ENCODE results near the gene STXBP6.
A peak's percentile ranks its signal among the peaks of the same experiment; 100 is the strongest.
"Not testable (repeated sequence)": the region's sequence is repeated elsewhere in the genome, so short reads cannot be mapped to it uniquely, and the experiment has no call there.

Gene STXBP6

DNA sequence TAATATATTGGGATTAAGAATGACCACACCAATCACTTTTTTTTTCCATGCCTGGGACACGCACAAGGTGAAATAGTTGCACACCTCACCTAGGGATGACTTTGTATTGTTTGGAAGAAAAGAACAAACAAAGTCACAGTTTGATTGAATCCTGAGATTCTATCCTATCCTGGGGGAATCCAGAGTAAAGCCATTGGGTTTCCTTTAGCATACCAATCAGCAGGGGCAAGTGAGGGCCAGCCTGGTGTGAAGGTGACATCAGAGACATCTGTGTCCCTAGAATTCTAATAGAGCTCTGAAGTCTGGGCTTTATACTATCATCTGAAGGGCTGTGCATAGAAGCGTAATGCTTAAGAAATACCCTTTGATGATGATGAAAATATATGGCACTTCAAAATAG, 199.9 kb downstream of the STXBP6 start:
- DNase-seq, result no peak

DNA sequence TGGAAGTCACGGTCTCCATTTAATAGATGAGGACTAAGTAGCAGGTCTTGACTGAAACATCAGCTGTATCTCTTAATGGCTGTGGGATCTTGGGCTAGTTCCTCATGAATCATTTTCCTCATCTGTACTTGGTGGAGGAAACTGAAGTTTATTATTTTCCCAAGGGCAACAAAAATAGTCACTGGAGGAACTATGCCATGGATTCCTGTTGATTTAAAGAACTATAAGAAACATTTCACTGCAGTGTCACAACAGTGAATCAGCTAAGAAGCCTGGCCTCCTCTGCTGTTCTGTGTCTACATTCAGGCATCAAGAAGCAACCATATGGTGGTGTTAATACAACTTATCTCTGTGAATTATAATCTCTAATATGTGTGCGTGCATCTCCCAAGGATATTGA, 200.5 kb downstream of the STXBP6 start:
- DNase-seq, result peak; percentile 29

DNA sequence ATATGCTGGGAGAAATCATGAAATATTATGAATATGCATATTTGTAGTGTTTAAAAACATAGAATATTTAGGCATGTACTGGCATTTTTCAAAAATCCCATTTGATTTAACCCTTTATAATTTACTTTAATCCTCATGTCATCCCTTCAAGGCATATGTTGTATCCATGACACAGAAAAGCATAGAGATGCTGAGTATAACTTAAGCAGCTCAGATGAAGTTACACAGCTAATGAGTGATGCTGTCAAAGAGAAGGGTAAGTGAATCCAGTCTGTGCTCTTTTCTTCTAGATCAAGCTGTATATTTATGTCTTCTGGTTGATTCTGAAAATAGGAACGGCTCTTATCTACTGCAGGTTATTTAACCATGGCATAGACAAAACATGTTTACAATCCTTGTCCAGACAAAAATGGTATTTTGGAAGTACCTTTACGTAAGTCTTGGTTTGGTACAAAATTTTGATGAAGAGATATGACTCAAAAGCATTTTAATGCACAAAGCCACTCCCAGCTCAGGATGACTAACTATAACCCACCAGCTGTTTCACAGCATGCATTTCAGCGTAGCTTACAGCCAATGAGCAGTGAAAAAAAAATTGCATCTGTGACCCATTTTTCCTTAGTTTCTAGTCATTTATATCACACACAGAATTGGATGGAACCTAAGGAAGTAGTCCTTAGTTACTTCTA, 201.7 kb downstream of the STXBP6 start:
- DNase-seq, result peak; percentile 81

DNA sequence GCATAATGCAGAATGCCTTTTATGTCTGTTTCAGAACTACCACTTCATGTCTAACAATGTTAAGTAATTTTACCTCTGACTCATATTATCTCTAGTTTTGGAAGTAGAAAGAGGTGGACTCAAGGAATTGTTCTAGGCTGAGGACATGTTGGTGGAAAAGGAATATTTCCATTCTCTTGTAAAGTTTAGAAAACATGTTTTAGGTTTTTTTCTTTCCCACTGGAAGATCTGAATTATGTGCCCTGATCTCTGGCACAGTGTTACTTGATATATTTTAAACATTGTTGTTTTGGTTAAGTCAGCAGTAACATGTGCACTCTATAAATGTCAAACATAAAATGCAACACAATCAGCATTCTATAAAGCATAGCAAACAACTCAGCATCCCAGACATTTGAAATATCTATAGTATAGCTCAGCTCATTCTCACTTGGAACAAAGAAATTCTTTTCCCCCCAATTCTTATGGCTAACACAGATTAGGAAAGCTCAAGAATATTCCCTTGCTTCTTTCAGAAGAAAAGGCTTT, 202.3 kb downstream of the STXBP6 start:
- no peak for DNase-seq

DNA sequence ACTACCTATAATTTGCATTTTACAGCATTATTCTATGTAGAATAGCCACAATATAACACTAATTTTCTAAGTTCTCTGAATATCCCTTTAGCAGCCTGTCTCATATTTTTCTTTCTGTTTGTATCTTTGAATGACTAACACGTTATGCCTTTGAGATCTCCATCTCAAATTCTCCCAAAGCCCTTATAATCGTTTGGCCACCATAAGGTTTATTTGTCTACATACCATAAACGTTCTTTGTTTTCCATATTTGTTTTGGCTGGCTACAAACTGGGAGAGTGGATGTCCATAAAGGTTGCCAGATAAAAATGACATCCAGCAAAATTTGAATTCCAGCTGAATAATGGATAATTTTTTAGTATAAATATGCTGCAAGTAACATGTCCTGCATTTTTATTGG, 203.7 kb downstream of the STXBP6 start:
- DNase-seq, result no peak

DNA sequence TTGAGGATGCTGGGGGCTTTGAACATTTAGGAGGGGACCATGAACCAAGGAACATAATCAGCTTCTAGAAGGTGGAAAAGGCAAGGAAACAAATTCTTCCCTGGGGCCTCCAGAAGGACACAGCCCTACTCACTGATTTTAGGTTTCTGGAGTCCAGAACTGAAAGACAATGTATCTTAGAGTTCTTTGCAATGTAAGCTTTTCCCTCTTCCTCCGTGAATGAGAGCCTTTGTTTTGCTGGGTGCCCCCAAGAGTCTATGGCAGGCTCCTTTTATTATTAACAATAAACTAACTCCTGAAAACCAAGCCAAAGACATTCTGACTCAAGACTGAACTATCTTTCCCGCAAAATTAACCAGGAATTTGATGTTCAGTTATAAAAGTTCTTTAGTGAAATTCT, 204.1 kb downstream of the STXBP6 start:
- no peak for DNase-seq

DNA sequence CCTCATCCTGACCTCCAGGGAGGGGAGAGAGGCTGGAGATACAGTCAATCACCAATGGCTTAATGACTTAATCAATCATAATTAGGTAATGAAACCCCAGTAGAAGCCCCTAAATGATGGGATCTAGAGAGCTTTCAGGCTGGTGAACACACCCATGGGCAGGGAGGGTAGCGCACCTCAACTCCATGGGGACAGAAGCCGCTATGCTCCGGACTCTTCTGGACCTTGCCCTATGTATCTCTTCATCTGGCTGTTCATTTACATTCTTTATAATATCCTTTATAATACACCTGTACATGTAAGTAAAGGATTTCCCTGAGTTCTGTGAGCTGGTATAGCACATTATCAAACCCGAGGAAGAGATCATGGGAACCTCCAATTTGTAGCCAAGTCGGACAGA, 205.9 kb downstream of the STXBP6 start:
- DNase-seq, result no peak

DNA sequence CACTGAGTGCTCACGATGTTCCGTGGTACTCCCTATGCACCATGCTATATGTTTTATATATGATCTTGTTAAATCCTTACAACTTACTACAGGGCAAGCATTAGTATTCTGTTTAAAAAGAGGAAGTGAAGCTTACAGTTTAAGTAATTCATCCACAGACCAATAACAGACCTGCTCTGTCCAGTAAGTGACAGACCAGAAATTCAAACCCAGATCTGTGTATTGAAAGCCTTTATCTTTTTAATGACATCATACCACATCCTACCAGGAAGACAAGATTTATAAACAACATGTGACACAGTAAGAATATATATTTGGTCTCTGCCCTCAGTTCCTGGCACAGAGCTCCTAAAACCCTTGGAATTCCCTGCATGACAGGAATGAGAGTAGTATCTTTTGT, 206.5 kb downstream of the STXBP6 start:
- DNase-seq, result no peak

DNA sequence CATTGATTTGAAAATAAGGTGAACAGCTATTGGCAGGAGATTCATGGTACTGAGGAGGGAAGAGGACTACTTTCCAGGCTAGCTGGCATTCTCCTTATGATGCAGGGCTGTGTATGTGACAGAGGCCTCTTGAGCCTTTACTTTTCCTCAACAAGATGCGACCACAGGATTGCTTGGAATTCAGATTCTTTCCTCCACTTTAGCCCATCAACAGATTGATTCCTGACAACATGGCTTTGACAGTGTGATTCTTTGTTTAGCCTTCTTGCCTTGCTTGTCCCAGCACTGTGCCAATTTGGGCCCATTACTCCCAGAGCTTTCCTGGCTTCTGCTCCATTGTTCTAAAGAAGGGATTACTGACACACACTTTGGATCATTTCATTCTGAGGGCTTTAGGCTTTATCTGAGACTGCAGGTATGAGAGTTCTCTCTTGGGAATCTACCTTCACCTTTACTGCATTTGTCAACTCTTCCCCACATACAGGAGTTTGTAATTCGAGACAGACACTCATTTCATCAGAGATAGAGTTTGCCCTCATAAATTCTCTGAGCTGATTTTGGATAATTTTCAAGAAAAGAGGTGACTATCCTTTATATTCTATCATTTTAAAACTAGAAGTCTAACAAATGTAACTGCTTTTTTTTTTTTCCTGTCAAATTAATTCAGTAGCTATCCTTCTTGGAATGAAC, 209.6 kb downstream of the STXBP6 start:
- DNase-seq, result no peak

DNA sequence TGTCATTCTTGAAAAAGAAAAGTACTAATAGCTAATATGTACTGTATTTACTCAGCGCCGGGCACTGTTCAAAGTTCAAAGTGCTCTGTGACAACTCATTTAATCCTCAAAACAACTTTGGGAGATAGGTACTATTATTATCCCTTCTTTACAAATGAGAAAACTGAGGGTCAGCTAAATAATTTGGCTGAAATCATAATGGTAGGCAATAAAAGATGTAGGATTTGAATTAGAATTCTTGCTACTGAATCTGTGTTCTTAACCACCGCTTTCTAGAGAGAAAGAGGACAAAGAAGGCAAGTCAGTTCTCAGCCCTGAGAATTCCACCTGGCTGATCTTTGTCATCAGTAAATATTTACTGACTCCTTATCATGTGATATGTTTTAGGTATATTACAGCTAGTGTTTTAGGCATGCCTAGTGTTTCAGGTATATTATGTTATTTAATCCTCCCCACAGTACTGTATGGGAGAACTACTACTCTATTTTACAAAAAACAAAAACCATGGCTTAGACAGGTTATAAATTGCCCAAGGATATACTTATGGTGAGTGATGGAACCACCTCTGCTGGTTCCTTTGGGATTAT, 210.2 kb downstream of the STXBP6 start:
- no peak for DNase-seq

DNA sequence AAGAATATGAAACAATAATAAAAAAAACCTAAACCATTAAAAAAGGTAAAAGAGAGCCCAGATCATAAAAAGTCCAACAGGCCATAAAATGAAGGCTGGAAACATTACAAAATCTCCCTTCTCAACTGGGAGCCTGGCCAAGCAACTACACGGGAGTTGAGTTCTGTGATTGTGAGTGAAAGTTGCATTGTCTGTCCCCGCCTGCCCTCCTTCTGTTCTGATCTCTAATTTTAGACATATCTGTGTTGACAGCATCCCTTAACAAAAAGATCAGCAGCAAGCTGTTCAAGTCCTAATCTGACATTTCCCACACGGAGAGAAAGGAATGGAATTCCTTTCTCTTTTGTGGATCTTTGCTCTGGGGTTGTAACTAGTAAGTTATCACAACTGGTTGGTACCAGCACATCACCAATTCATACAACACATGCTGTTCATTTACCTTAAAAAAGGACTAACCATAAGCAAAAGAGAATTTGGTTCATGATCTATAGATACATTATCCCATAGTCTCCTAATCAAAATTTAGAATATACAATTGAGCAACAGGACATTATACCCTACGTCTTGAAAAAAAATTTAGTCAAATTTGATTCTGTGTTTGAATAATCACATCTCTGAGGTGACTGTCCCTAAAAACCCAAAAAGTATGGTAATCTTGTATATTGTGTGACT, 210.9 kb downstream of the STXBP6 start:
- no peak for DNase-seq

DNA sequence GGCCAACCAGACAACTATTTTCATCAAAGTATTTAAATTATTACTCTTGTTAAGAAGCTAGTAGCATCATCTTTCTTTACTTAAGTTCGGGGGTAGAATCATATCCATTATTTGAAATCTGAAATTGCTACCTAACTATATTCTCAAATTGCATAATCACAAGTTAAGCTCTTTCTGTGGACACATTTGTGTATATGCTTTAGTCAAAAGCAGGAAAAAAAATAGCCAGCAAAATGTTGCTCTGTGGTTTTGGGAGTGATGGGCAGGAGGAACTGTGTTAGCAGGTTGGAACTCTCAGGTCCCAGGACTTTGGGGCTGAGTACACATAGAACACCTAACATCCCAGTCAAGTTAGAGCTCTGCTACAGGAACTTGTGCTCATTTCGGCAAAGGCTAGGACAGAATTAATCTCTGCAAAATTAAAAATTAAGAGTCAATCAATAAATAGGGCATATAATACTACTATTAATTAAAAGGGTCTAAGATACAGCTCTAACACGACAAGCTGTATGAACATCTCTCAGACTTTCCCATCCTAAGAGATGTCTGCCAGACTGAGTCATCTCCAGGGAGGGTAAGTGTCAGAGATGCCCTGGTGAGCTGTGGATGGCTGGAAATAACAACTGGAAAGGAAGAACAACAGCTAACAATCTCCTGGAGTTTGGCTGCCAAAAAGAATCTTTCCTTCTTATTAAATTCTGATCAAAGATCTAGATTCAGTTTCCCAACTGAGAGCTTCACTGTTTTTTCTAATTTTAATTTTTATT, 212.5 kb downstream of the STXBP6 start:
- DNase-seq, result peak; percentile 53

DNA sequence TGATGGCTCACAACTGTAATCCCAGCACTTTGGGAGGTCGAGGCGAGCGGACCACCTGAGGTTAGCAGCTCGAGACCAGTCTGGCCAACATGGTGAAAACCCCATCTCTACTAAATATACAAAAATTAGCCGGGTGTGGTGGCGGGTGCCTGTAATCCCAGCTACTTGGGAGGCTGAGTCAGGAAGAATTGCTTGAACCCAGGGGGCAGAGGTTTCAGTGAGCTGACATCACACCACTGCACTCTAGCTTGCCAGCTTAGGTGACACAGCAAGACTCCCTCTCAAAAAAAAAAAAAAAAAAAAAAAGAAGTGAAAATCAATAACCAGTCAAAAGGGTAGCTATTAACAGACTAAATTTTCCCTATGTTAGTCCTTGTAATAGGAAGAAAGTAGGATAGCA, 213.6 kb downstream of the STXBP6 start:
- DNase-seq, result not testable (repeated sequence)

DNA sequence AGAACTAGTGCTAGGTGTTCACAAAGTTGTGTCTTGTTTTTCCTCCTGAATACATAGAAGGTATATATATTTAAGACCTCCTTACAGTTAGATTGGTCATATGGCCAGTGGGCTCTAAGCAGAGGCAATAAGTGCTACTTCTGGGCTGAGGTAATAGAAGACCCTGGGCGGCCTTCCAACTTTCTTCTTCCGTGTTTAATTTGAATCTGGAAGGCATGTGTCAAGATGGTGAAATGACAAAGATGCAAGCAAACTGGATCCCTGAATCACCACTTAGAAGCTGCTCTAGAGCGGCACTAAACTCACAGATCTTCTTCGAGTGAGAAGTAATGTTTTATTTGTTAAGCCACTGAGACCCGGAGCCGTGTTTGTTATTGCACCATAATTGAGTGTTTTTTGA, 215.0 kb downstream of the STXBP6 start:
- no peak for DNase-seq

DNA sequence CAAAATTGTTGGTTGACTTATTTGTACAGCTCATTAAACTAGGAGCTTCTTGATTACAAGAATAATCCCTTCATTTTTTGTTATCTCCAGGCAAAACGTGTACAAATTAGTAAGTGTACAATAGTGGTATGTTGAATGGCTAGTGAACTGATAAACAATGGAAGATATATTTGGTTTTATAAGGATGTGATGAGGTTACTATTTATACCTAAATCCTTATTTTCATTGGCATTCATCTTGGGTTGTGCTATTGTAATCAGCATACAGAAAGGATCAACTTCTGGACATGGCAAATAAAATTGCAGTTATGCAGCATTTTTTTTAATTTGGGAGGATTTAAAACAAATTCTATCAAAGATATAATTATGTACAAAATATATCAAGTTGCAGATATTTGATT, 216.6 kb downstream of the STXBP6 start:
- no peak for DNase-seq

DNA sequence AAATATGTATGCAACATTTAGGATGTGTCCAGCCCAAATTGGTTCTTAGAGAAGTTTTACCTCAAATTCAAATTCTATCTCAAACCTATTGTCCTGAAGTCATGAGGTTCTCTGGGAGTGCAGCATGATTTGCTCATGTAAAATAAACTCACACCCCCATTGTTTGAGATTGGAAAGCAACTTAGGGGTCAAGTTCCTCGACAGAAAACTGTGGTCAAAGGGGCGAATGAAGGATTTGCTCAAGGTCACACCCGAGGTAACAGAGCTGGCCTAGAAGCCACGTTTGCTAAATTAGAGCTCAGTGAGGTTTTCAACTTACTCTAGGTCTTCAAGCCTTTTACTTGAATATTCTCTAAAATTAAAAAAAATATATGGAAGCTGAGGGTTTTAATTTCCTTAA, 218.3 kb downstream of the STXBP6 start:
- DNase-seq, result no peak

DNA sequence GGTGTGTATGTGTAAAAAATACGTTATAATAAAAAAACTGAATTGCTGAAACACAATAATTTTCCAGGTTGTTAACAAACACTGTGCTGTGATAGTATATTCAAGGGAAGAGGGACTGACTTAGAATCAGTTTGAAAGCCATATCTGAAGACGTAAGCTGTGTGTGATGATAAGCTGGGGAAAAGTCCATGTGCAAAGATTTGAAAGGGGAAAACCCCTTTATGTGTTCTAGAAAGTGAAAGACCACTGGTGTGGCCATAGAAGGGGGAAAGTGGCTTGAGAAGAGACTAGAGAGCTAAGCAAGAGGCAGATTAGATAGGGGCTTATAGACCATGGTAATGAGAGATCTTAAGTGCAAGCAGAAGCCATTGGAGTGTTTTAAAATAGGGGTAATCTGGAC, 220.1 kb downstream of the STXBP6 start:
- DNase-seq, result no peak

DNA sequence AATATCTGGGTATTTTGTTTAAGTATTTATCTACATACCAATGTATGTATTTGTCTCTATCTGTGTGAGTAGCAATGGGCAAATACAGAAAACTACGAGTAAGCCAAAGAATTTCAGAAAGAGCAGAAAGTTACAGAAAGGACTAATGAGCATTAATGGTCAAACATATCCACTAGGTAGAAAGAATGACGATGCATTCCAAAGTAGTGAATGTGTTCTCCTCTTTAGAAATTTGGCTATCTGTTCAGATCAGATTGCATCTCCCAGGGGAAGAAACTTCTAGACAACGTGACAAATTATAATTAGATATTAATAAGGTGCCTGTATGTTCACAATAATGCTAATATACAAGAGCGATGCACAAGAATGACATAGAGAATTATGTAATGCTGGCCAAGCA, 221.5 kb downstream of the STXBP6 start:
- DNase-seq, result no peak

DNA sequence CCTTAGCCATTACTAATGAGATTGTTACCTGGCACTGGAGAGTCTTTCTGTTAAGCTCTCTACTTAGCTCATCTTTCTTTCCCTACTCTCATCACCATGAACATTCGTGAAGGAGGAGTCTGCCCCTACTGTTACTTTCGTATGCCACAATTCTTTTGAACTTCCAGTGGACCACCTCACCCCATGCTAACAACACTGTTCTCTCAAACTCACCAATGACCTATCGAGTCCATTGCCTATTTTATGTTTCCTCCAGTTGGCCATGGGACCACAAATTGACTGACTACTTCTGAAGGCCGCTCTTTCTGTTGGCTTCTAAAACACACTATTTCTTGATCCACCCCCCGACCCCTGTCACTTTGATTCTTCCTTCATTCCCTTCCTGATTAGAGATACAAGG, 223.6 kb downstream of the STXBP6 start:
- DNase-seq, result no peak

DNA sequence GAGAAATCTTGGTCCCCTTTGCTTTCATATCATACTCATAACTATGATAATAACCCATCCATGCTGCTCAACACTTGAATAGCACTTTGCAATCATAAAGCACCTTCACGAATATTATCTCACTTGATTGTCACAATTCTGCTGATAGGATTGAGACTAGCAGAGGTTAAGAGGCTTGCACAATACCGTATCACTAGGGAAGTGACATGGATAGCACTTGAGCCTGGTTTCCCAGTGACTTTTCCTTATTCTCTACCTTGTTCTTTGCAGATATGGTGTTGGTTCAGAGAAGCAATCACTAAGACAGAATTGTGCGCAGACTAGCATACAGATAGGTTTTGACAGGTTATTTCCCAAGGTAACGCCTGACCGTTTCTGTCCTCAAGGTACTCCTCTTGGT, 229.3 kb downstream of the STXBP6 start:
- DNase-seq, result no peak

DNA sequence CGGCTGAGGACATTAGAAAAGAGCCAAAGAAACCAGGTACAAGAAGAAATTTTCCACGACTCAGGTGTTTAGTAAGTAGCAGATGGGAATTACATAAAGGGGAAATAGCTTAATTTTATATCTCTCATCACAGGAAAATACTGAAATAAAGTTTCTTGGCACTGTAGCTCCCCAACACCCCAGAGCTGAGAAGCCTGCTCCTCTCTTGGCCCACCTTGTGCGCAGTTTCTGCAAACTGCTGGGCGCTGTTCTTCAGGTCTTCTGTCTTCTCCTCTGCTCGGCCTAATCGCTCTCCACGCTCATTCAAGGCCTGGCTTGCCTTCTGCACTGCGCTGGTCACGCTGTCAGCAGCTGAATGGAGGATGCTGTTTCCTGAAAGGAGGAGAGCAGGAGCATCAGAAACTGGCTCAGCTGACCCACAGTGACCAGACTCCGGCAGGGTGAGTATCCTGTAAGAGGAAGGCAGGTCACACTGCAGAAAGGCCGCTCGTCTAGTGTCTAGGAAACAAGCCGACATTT, 231.1 kb downstream of the STXBP6 start:
- no peak for DNase-seq

DNA sequence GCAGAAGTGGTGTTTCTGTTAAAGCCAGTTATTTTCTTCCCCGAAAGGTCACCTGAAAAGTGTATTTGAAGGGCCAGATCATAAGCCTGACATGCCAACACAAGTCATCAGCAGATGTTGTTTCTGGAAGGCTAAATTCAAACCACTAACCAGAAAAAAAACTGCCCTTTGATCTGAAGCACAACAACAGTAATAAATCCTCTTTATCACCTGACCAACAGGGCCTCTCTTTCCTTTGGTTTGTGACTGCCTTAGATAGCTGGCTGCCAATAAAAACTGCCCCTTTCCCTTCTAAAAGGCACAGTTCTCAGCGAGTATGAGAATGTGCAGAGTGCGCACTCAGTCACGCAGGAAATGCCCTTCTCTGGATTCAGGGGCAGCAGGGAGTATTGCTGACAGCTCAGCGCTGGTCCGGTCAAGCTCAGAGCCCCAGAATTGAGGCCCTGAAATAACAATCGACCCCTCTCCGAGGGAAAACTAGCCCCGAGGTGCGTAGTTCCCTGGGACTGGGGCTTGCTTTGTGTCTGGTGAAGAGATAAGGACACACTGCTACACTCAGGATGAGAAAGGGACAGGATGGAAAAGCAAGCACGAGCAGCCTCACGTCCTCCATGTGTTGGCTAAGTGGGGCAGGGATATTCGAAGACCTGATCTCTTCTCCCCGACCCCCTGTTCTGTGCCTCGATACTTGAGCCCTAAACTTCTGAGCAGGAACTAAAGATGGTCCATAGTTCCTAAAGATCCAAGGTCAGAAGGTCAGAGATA, 231.7 kb downstream of the STXBP6 start:
- DNase-seq, result no peak

Data from HCEC 1CT (cell line).